HG02970 (cell line): Measurements from ENCODE around the gene PTPRZ1.

Experiments
- ATAC-seq: cut with Tn5 transposase; IDR thresholded peaks from one replicate; pipeline ENCODE4 v1.9.1; 2021; ENCODE audit warnings: mild to moderate bottlenecking, moderate library complexity, moderate number of reproducible peaks; ENCODE audit not compliant: unreplicated experiment, low FRiP score

PTPRZ1 gene

DNA sequence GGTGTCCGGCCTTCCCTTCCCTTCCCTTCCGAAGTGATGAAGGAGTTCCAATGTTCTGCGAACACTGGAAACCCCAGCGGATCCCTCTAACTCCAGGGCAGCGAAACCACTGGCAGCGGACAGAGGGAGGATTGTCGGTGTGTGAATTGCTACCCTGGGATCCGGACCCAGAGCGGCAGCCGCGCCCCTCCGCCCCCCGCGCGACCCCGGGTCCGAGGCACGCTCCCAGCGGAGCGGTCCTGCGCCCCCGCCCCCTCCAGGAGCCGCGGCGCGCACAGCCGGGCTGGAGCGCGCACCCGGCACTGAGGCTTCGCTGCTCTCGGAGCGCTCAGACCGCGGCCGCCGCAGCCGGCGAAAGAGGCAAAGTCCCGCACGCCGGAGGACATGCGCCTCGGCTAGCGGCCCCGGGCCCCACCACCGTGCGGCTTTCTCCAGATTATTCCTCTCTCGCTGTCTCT lies at the start of gene PTPRZ1:
PTPRZ1 (plus strand) TSS at position 331 of the 458 bp plus-strand sequence. CDS start 339 bp downstream, outside the sequence.
- no peak for ATAC-seq

DNA sequence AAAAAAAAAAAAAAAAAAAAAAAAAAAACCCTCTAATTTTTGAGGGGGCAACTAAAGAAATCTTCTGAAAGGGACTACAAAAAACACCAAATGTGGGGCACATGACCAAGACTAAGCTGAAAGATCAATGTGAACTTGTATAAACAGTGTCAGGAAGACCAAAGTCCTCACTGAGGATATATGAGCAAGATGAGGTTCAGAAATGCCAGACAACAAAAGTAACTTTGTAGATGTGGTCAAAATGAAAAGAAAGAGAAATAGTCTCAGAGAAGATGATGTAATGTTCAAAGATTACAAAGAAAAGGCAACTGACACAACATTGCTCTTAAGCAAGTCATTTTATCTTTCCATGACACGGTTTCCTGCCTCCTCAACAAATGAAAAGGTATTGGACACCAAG lies 48.7 kb upstream of the PTPRZ1 start:
- ATAC-seq = no peak

DNA sequence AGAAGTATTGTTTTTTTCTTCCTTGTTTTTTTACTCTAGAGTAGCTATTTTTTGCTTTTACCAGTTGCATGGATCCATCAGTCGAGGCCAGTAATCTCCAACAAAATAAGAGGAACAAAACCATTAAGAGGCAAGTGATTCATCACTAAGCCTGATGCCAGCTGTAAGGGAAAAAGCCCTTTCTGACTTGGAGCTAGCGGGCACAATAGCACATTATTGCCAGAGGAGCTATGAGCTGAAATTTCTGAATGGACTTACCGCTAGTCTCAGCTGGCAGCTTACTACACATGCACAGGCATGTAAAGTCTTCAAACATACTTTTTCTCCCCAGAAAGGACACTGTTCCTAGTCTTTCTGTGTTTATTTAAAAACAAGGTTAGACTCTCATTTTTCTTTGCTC lies 41.6 kb upstream of the PTPRZ1 start:
- ATAC-seq = no peak

DNA sequence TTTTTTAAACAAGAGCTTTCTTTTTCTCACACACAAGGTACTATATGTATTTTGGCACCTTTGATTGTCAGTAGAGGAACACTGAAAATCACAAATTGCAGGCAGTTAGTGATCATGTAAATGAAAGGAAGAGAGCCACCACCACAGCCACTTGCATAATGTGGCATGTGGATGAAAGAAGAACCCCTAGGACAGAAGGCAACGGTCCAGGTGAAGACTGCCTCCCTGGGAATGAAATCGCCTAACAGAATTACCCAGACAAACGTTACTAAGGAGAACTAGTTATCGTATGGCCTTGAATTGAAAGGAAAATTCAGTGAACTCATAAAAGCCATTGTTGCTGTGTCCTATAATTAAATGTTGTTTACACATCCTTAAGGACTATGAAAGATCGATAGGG lies 41.2 kb upstream of the PTPRZ1 start:
- ATAC-seq = no peak

DNA sequence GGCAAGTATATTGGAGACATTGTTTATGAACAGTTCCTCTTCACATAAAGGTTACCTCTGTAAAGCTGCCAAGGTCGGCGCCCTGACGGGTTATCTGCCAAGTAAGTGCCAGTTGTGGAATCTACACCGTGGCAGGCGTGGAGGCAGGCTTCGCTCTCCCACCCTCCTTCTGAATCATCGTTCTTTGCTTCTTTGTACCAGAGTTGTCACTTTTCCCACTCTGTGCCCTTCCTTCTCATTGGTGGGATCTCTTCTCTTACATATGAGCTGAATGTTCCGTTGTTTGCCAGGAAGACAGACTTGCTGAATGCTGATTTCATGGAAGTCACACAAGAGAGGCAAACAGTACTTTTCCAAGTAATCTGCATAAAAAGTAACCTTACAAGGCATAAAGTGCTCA lies 40.6 kb upstream of the PTPRZ1 start:
- ATAC-seq = no peak

DNA sequence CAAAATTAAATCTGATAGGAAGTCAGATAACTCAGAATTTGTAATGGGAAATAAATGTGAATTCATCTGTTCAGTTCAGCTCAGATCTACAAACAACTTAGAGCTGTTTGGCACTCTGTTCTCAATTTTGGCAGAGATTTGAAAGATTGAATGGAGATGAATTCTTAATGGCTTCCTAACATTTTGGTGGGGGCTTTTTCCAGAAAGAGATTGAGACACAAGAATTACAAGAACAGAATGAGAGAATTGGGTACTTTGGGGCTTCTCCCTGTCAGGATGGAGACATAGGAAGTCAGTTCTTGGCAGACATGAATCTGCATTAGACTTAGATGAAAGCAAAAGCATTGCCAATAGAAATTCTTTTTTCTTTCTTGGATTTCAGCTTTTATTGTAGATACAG lies 39.0 kb upstream of the PTPRZ1 start:
- no peak for ATAC-seq

DNA sequence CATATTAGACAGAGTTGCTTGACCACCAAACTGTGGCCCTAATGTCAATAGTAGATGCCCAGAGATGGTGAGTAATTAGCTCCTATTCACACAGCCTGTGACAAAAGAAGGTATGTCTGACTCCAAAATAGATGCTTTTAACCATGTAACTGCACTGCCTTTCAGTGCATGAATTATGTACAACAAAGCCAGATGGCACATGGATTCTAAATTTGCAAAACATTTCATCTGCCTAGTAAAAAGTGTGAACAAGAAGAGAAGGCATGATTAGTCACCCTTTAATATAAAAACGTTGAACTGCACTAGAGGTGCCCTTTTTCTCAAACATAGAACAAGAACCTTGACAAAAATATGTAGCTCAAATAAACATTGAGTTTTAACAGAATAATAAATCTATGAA lies 35.5 kb upstream of the PTPRZ1 start:
- ATAC-seq = no peak

DNA sequence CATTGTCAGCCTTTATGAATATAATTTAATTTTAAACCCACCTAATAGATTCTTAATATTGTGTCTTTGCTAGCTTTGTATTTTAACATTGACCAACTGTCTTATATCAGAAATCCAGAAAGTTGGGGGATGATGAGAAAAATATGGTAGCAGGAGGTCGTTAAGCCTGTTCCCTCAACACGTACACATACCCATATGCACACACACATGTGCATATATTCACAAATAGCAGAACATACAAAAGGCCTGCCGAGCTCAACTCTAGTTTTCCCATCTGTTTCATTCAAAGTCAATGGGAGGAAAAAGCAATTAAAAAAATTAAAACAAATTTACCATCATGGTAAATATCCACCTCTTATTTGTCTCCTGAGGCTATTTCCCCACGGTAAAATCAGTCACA lies 25.9 kb upstream of the PTPRZ1 start:
- no peak for ATAC-seq

DNA sequence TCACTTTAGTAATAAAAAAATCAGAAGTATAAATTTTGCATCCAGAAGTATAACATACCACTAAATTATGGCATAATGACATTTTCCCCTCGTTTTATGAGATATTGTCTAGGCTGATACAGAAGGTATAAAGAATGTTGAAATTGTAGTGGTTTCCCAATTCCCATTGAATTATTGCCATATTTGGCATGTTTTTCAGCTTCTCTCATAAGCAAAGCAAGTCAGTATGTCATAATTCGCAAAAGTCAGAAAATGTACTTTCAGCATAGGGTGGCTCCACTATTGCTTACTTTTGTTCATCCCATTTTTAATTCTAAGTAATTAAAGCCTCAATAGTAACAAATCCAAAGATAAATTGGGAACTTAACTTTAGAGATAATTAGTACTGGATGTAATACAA lies 19.7 kb upstream of the PTPRZ1 start:
- ATAC-seq = no peak

DNA sequence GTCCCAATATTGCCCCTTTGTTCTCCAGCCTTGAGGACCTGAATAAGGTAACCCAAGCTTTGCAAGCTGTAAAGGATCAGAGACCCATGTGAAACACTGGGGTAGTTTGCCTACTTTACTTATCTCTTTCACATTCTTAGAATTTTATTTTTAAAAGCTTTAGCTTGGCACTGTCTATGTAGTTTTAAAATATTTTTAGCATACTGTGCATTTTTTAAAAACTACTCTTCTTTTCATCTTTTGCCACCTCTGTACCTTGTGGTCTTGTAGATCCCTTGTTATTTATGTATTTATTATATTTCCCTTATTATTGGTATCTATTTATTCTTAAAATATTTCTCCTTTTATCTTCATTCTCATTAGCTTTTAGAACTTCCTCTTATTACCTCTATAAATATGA lies 12.0 kb upstream of the PTPRZ1 start:
- ATAC-seq = no peak

DNA sequence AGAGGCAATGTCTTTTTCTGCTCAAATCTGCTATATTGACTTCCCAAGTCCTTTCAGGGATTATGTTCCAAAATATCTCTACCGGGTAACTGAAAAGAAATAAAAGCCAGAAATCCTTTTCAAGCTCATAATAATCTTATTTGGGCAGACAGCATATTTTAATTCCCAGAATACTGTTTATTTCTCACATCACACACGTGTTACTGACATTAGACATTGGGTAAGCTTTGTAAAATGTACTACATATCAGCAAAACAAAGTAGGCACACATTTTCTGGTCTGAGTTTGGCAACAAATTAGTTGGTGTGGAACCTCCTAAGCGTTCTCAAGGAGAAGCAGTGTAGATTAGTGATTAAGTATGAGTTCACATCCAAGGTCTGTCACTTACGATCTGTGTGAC lies 10.4 kb upstream of the PTPRZ1 start:
- no peak for ATAC-seq

DNA sequence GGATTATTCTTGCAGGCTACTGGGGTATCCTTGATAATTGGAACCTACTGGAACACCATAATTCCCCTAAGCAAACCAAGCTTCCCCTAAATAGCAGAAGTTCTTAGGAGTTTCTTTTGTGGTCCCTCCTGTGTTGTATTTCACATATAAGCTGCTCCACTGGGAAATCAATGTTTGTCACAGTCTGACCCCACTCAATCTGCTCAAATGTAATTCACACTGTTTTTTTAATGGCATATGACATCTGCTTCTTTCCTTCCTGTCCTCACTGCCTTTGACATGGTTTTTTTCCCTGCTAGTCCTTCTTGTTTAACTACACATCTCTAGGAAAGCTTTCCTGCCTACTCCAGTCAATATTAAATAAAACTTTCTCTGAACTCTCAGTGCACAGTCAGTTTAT lies 1.8 kb upstream of the PTPRZ1 start:
- no peak for ATAC-seq

DNA sequence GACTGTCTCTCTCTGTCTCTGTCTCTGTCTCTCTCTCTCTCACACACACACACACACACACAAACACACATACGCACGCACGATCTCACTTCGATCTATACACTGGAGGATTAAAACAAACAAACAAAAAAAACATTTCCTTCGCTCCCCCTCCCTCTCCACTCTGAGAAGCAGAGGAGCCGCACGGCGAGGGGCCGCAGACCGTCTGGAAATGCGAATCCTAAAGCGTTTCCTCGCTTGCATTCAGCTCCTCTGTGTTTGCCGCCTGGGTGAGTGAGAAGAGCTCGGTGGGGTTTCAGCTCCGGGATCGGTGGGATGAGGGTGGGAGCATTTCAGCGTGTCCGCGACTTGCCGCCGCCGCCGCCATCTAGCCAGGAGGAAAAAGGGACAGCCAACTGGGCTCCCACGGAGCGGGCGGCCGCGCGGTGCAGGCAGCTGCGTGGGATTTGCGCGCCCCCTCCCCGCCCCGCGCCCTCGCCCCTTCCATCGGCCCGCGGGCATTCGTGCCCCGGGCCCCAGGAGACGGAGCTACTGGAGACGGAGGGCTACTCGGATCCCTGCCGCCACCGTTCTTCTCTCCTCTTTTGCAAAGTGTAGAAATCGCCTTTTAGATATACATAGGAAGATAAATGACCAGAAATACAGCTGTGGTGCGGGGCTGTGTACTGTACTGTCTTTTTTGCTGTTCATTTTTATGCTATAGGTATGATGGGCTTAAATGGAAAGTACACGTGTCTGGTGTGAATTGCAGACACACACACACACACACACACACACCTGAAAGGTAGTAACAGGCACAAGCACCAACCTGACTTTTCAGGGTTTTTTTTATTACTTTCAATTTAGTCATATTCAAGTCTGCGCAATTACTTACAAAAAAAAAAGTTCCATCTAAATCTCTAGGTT lies 581 bp downstream of the PTPRZ1 start:
- ATAC-seq = no peak

DNA sequence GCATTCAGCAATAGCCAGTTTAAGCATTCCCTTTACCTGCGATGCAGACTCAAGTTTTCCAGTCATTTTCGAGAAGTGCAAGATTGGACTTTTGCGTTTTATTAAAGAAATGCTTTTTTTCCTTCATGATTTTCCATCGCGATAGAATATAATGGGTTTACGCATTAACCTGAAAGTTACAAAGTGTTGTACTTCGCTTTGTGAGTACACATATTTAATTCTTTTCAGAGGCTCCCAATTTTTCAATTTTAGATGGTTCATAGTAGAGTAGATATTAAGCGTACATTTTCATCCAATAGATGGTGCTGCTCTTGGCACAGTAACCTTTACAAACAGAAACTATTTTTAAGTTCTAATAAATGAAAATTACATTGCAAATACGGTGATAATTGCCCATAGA lies 1.3 kb downstream of the PTPRZ1 start:
- no peak for ATAC-seq

DNA sequence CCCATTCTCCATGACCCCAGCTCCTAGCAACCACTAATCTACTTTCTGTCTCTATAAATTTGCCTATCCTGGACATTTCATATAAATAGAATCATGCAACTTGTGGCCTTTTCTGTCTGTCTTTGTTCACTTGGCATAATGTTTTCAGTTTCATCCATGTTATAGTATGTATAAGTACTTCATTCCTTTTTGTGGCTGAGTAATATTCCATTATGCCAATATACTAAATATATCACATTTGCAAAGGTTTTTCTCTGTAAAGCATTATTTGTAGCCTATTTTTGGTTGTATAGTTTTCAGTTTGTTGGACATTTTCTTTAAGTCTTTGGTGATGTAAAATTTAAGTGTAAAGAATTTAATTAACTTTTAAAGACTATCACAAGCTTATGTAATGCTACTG lies 2.2 kb downstream of the PTPRZ1 start:
- no peak for ATAC-seq

DNA sequence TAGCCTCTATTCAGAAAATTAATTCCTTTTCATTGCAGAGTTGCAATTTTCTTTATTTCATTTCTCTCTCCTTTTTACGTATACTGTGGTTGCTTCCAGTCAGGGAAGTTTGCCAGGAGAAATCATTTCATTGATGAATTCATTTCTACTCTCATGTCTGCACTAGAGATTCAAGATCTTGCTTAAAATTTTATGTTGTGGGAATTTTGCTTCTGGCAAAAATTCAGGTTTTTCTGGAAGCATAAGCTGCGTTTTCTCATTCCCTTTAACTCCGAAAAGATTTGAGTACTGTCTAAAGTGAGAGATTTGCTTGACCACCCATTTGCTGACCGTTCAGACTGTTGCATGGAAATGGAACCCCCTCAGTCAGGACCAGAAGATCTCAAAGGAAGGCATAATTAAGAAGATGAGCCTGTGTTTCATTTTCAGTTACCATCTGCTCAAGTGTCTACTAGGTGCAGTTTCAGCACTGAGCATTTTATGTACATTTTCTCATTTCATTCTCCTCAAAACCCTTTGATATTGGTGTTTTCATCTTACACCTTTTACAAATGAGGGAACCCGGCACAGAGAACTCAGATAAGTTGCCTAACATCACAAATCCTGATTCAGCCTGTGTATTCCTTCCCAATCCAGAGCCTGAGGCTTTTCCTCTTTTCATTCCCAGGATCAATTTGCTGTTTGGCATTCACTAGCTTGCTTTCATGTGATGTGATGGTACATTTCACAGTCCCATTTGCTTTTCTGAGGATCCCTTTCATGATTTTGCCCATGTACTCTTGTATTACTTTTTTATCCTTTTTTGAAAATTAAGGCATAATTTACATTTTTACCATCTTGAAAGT lies 3.9 kb downstream of the PTPRZ1 start:
- ATAC-seq = no peak

DNA sequence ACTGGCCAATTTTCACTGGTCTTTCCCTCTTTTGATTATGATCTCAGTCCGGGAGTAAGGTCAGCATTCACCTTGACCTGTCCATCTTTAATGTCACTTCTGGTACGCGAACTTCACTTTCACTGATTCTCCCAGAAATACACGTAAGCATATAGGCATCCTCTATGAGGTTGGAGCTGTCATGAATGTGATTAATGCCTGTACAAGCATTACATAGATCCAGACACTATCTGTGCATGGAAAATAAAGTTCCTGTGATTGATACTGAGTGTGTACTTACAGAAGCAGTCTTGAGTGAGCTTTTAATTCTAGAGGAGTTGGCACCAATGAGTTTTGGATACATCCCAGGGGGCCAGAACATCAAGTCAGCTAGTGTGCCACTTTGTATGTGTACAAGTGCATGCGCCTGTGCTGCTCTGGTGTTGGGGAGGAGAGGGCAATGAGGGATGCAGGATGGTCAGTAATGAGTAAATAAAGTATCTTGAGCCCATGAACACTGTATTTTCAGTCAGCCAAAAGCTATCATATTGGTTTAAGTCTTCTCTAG lies 6.0 kb downstream of the PTPRZ1 start:
- ATAC-seq = no peak

DNA sequence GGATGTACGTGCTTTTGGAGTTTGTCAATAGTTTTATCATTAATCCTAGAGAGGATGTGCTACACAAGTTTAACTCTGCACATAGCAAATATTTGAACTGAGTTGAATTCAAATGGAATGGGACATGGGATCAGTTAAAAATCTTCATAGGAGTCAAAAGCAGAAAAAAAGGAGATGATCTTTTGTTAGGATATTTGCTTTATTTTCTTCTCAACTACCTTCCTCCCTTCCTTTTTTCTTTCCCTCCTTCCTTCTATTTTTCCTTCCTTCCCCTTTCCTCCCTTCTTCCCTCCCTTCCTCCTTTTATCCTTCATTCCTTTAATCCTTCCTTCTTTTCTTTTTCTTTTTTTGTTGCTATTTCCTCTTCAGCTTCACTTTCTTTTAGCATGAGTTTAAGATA lies 6.6 kb downstream of the PTPRZ1 start:
- ATAC-seq = no peak

DNA sequence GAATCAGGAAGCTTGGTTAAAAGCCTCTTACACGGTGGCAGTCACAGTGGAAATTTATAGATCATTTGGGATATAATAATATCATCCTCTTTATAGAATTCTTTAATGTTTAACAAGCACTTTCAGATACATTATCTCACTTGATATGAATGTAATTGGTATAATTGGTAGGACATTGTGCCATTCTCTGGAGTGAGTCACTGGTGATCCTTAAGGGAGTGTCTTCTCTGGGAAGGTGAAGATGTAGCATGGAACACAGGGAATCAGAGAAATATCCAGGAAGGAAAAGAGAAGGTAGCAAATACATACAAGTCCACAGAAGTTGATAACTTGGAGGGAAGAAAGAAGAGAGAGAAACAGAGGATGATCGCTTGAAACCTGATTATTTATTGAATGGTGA lies 9.8 kb downstream of the PTPRZ1 start:
- ATAC-seq = no peak

DNA sequence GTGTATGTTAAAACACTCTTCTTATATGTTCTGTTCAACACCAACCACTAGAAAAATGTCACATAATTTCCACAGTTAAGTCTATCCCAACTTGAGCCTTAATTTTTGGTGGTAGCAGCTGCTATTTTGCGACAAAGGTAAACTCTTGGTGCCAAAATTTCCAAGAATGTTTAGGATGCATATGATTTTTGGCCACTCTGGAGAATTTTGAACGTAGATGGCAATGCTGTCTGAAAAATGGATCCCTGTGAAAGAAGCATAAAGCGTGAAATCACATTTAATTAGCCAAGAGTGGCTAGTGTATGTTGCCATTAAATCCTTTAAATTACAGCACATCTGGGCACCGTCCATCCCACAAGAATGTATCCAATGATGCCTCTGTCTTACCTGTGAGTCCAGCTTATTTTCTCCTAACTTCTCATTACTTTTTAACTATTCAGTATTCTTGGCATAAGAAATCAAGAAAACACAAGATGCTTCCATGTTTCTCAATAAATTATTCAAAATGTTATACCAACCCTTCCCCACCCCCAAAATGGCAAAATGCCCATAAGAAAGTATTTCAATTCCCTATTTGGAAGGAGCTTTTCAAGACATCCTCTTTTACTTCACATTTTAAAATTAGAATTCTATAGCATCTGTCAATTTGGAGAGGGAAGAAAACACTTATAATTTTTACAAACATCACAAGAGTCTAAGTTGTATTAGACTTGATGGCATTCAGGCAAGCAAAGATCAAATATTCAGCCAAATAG lies 12.4 kb downstream of the PTPRZ1 start:
- no peak for ATAC-seq

DNA sequence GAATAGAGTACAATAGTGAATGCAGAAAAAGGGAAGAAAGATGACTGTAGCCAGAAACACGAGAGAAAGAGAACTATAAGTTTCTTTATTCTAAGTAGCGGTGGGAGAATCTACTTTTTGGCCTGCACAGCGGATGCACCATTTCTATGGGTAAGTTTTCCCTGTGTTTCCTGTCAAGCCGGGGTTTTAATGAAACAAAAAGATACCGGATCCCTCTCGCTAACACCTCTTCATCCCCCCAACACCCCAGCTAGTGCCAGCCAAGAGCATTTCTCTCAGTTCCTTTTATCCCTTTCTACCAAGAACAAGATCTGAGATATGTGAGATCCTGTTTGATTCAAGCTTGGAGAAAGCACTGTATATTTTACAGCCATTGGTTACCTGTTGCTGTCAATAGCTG lies 14.7 kb downstream of the PTPRZ1 start:
- no peak for ATAC-seq
